ENCODE results near the gene STRN3. TPM values are rescaled to one million over a fixed set of nuclear protein-coding genes. Genes with fewer than 3 reads are reported as not detected.
"Not testable (repeated sequence)": the region's sequence is repeated elsewhere in the genome, so short reads cannot be mapped to it uniquely, and the experiment has no call there.

The STRN3 gene
- polyA plus RNA-seq, 3 donors: 39.9 to 50.5 (median 44.3) TPM

- DNase-seq: no peak
These were observed 104.9 kb downstream of the STRN3 start for GRCh38 chr14:30921305-30921704.

- DNase-seq: no peak
These were observed 110.6 kb downstream of the STRN3 start for GRCh38 chr14:30915596-30915995.

GRCh38 chr14:30914812-30915211, 111.4 kb downstream of the STRN3 start:
- no peak for DNase-seq

GRCh38 chr14:30908826-30909225, 117.4 kb downstream of the STRN3 start:
- no peak for DNase-seq

- no peak for DNase-seq
These were observed 118.5 kb downstream of the STRN3 start for GRCh38 chr14:30907659-30908057.

GRCh38 chr14:30906752-30907658, 119.2 kb downstream of the STRN3 start:
- peak; percentile 16 for DNase-seq

- no peak for DNase-seq
These were observed 122.7 kb downstream of the STRN3 start for GRCh38 chr14:30903285-30904124.

GRCh38 chr14:30897121-30897520, 129.1 kb downstream of the STRN3 start:
- not testable (repeated sequence) for DNase-seq

- no peak for DNase-seq
These were observed 129.7 kb downstream of the STRN3 start for GRCh38 chr14:30896435-30896834.

- no peak for DNase-seq
These were observed 131.2 kb downstream of the STRN3 start for GRCh38 chr14:30894923-30895515.

- no peak for DNase-seq
These were observed 132.4 kb downstream of the STRN3 start for GRCh38 chr14:30893819-30894218.

GRCh38 chr14:30889244-30889594, 137.0 kb downstream of the STRN3 start:
- DNase-seq: no peak

GRCh38 chr14:30888480-30889243, 137.5 kb downstream of the STRN3 start:
- DNase-seq: no peak

- DNase-seq: no peak
These were observed 140.1 kb downstream of the STRN3 start for GRCh38 chr14:30885840-30886740.

GRCh38 chr14:30884901-30885300, 141.3 kb downstream of the STRN3 start:
- no peak for DNase-seq

GRCh38 chr14:30883508-30884294, 142.5 kb downstream of the STRN3 start:
- DNase-seq: no peak

GRCh38 chr14:30882431-30882830, 143.7 kb downstream of the STRN3 start:
- DNase-seq: no peak

- no peak for DNase-seq
These were observed 149.5 kb downstream of the STRN3 start for GRCh38 chr14:30876692-30877091.

- DNase-seq: peak; percentile 11
These were observed 150.5 kb downstream of the STRN3 start for GRCh38 chr14:30875788-30876053.
